ENCODE measurements around the gene XYLT2.

- no peak for TF ChIP-seq REST (IDR thresholded peaks at IDR 0.05; ENCODE audit: low read depth)
- no peak for TF ChIP-seq EP300 (IDR thresholded peaks at IDR 0.05; ENCODE audit: borderline replicate concordance)
- TF ChIP-seq TAF1 (IDR thresholded peaks at IDR 0.05; ENCODE audit: low read depth): no peak
Measured at GRCh38 chr17:50319306-50320004, 26.5 kb upstream of the XYLT2 start.
